ENCODE results near the gene AGGF1.
"Not testable (repeated sequence)": the region's sequence is repeated elsewhere in the genome, so short reads cannot be mapped to it uniquely, and the experiment has no call there.

Gene AGGF1

DNA sequence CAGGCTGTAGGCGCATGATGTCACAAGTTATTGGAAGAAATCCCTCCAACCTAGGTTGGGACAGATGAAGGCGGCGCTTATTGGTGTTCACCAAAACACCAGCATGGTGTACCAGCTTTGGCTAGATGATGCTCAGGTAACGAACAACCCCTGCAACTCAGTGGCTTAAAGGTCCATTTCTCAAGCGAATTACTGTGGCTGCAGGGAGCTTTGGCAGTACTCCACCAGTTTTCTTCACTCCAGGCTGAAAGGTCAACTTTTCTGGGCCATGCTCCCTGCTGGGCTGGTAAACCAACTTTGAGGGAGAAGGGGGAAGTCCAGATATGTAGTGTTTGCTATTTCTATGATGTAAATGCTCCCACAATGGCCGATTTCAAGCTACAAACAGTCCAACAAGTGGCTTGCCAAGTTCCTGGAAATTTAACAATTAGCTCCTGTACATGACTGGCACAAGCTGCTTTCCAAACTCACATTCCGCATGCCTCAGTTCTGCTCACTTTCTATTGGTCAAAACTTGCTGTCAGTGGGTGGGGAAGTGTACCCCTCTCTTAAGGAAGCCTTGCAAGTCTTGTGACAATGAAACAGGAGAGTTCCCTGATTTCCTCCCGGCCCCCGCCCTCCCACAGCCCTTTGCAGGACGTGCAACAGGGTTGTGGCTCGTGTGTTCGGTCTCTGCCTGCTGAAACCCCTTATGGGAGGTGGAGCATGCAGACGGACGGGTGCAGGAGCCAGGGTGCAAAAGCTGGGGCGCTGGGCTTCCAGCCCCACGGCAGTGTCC lies 57.5 kb downstream of the AGGF1 start:
- no peak for DNase-seq

DNA sequence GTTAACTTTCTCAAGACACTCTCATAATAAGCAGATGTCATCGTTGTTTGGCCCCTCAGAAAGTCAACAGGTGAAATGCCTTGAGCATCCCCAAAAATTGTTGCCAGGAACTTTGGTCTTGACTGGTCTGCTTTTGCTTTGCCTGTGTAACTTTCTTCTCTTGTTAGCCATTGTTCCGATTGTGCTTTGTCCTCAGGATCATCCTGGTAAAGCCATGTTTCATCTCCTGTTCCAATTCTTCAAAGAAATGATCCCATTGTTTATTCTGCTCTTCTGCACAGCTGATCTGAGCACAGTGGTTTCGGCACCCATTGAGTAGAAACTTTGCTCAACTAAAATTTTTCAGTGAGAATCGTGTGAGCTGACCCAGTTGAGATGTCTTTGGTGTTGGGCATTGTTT lies 65.0 kb downstream of the AGGF1 start:
- DNase-seq, result no peak

- no peak for DNase-seq
These were observed 71.1 kb downstream of the AGGF1 start for GRCh38 chr5:77101298-77101697.

DNA sequence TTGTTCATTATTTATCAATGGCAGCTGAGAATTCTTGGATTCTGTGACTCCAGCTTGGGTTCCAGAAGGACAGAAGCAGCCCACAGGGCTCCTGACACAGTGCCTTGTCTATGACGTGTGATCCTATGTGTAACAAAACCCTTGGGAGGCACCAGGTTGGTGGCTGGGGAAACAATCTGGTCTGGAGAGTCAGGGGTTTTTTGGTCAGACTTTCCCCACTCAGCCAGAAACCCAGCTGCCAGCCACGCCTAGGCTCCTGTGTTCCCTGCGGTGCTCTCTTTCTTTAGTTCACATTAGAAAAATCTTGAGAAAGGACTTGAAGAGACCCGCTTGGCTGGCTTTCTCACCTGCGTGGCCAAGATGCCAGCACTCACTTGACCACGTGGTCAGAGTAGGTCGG lies 72.3 kb downstream of the AGGF1 start:
- DNase-seq, result no peak

DNA sequence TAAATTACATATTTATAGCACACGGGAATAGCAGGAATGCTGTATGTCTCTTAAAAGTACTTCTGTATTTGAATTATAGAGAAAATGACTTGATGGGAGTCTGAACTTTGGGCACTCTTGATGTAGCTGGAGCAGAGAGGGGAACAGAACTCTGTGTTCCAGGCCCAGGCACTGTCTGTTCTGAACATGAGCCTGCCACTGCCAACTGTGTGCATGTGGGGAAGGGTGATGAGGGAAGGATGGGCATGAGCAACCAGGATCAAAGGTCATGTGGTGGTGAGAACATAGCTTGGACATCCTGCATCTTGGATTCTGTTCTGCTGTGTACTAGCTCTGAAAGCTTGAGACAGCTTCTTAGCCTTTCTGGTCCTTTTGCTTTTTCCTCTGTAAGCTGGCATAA lies 73.3 kb downstream of the AGGF1 start:
- no peak for DNase-seq

GRCh38 chr5:77104813-77105212 lies 74.6 kb downstream of the AGGF1 start:
- DNase-seq, result no peak

DNA sequence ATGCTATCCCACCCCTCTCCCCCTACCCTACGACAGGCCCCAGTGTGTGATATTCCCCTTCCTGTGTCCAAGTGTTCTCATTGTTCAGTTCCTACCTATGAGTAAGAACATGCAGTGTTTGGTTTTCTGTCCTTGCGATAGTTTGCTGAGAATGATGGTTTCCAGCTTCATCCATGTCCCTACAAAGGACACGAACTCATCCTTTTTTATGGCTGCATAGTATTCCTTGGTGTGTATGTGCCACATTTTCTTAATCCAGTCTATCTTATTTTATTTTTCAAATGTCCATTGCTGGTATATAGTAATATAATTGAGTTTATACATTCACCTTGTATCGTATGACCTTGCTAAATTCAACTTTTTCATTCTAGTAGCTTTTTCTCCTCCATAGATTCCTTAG lies 76.8 kb downstream of the AGGF1 start:
- not testable (repeated sequence) for DNase-seq
